ENCODE data around the gene PDE8A. TPM values are rescaled to one million over a fixed set of nuclear protein-coding genes. Genes with fewer than 3 reads are reported as not detected.

Gene PDE8A
- total RNA-seq, 6 experiments from 2014 or later, result 14.3 to 18.6 (median 16.6) TPM

DNA sequence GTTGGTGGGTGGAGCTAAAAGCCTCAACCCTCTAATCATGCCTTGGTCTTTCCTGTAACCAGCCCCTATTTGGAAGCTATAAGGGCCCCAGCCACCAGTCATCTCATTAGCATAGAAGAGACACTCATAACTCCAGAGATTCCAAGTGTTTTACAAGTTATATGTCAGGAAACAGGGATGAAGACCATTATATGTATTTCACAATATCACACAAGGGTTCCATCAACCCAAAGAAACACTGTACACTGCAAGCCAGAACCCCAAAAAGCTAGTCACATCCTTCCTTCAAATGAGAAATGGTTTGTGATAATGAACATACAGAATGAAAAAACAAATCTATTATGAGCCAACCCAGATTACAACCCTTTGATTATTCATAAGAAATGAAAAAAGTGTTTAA lies 175.7 kb downstream of the PDE8A start:
- Mint-ChIP-seq H3K4me1 (ENCODE audit: low read depth) (no peaks in the 10 kb centered on the region), H3K9me3 (peaks cover 2% of the 10 kb centered on the region; the same call in 1 of the 2 replicates), H3K27me3 (ENCODE audit: insufficient read depth) (peaks cover 8% of the 10 kb centered on the region; the same call in 1 of the 2 replicates), H3K36me3 (ENCODE audit: low read depth) (peaks cover 7% of the 10 kb centered on the region), H3K4me3 (no peak overlapping the region), H3K27ac (no peak overlapping the region)
- TF ChIP-seq CTCF (IDR thresholded peaks at IDR 0.05), result no peak
- no peak for DNase-seq

DNA sequence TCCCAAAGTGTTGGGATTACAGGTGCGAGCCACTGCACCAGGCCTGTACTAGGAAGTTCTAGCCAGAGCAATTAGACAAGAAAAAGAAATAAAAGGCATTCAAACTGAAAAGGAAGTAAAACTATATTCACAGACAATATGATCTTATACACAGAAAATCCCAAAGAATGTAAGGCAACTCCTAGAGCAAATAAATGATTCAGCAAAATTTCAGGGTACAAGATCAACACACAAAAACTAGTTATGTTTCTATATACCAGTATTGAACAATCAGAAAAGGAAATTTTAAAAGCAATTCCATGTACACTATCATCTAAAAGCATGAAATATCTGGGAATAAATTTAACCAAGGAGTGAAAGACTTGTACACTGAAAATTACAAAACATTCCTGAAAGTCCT lies 180.6 kb downstream of the PDE8A start:
- peaks cover 7% of the 10 kb centered on the region for H3K27me3 Mint-ChIP-seq (ENCODE audit: insufficient read depth)
- TF ChIP-seq CTCF (IDR thresholded peaks at IDR 0.05), result no peak
- H3K4me3 Mint-ChIP-seq, result no peak overlapping the region
- no peaks in the 10 kb centered on the region for H3K4me1 Mint-ChIP-seq (ENCODE audit: low read depth)
- no peak for DNase-seq
- H3K27ac Mint-ChIP-seq, result no peak overlapping the region
- H3K9me3 Mint-ChIP-seq, result peaks cover 12% of the 10 kb centered on the region
- H3K36me3 Mint-ChIP-seq (ENCODE audit: low read depth), result 0 out of 2 replicates have a peak, but pooled peaks cover 5% of the 10 kb centered on the region

- H3K9me3 Mint-ChIP-seq, result peaks cover 12% of the 10 kb centered on the region
- peaks cover 13% of the 10 kb centered on the region for H3K27me3 Mint-ChIP-seq (ENCODE audit: insufficient read depth)
- no peaks in the 10 kb centered on the region for H3K4me1 Mint-ChIP-seq (ENCODE audit: low read depth)
- no peak for TF ChIP-seq CTCF (IDR thresholded peaks at IDR 0.05)
- DNase-seq, result no peak
- no peak overlapping the region for H3K27ac Mint-ChIP-seq
- 0 out of 2 replicates have a peak, but pooled peaks cover 5% of the 10 kb centered on the region for H3K36me3 Mint-ChIP-seq (ENCODE audit: low read depth)
- no peak overlapping the region for H3K4me3 Mint-ChIP-seq
Observed at GRCh38 chr15:85164841-85165466, 183.3 kb downstream of the PDE8A start.

GRCh38 chr15:85167568-85167967 lies 185.9 kb downstream of the PDE8A start:
- no peak for TF ChIP-seq CTCF (IDR thresholded peaks at IDR 0.05)
- peaks cover 27% of the 10 kb centered on the region for H3K9me3 Mint-ChIP-seq
- H3K27me3 Mint-ChIP-seq (ENCODE audit: insufficient read depth), result peaks cover 16% of the 10 kb centered on the region
- no peak overlapping the region for H3K4me3 Mint-ChIP-seq
- DNase-seq, result no peak
- H3K4me1 Mint-ChIP-seq (ENCODE audit: low read depth), result no peaks in the 10 kb centered on the region; the same call in 1 of the 2 replicates
- H3K36me3 Mint-ChIP-seq (ENCODE audit: low read depth), result peaks cover 20% of the 10 kb centered on the region
- no peak overlapping the region for H3K27ac Mint-ChIP-seq

GRCh38 chr15:85168642-85169173 lies 187.1 kb downstream of the PDE8A start:
- Mint-ChIP-seq H3K4me1 (ENCODE audit: low read depth) (peaks cover 8% of the 10 kb centered on the region), H3K27ac (no peak overlapping the region), H3K27me3 (ENCODE audit: insufficient read depth) (peaks cover 16% of the 10 kb centered on the region), H3K9me3 (peaks cover 35% of the 10 kb centered on the region), H3K4me3 (no peak overlapping the region), H3K36me3 (ENCODE audit: low read depth) (peaks cover 26% of the 10 kb centered on the region)
- peak; percentile 84 for TF ChIP-seq CTCF (IDR thresholded peaks at IDR 0.05)
- DNase-seq, result no peak
